Activated CD4-positive, alpha-beta memory T cell treated with anti-CD3 and anti-CD28 coated beads, Interleukin-2, amount 10 ng/mL, durations not matched to agents 7 days and 5 days (primary cell): ENCODE measurements around the gene CACNA1C. TPM values are rescaled to one million over a fixed set of nuclear protein-coding genes. Genes with fewer than 3 reads are reported as not detected.

Source experiments
- CTCF ChIA-PET: fragments of 350-600 bp; sonication (Branson Sonifier 250); formaldehyde crosslinking; loops from one replicate; lab custom pipeline; 2021; ENCODE audit warnings: antibody characterized with exemption, inconsistent platforms; lab: Charles Lee
- POLR2A ChIA-PET: fragments of 350-600 bp; sonication (Branson Sonifier 250); formaldehyde crosslinking; loops from one replicate; lab custom pipeline; 2021; ENCODE audit warnings: antibody characterized with exemption; lab: Charles Lee
- DNase-seq: peaks from one replicate; pipeline ENCODE4 v3.0.0-alpha.2; 2020
- H3K27ac Mint-ChIP-seq: one replicate; pipeline ENCODE4 v1.8.0; 2021; ENCODE audit warnings: mild to moderate bottlenecking, mixed read lengths
- H3K27me3 Mint-ChIP-seq: one replicate; pipeline ENCODE4 v1.8.0; 2021; ENCODE audit warnings: mixed read lengths
- H3K36me3 Mint-ChIP-seq: one replicate; pipeline ENCODE4 v1.8.0; 2021; ENCODE audit warnings: low read depth, mixed read lengths
- H3K4me1 Mint-ChIP-seq: one replicate; pipeline ENCODE4 v1.8.0; 2021; ENCODE audit warnings: mixed read lengths
- H3K4me3 Mint-ChIP-seq: one replicate; pipeline ENCODE4 v1.8.0; 2021; ENCODE audit warnings: mild to moderate bottlenecking, mixed read lengths
- H3K9me3 Mint-ChIP-seq: one replicate; pipeline ENCODE4 v1.8.0; 2021; ENCODE audit warnings: mixed read lengths
- total RNA-seq, 2 experiments: library from RNA; stranded (reverse); gene quantifications; one replicate each; pipeline ENCODE4 v1.2.3, GENCODE V29; 2021

CACNA1C gene
- total RNA-seq, 2 experiments from 2014 or later = 0.30 TPM

DNA sequence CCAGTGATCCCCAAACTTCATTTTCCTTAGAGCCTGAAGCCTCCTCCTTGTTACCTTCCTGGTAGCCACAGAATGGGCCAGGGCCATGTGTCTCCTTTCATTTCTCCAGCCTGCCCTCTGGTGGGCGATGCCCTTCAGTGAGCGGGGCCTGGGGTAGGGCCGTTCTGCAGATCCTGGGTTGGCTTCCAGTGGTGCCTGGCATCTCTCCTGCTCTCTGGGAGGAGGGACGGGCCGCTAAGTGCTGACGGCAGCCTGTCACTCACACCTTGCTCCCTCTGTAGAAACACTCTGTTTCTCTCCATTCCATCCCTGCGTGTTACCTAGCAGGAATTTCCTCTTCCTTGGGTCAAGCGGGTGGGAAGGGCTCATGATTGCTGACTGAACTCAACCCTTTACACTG, 232.1 kb downstream of the CACNA1C start:
- no peaks in the 10 kb centered on the region for H3K9me3 Mint-ChIP-seq
- ChIA-PET POLR2A (no interaction called here), CTCF (interaction anchor here (1.5 kb wide), 1 partner anchor 9 kb away, joined by 4 read pairs; no protein-coding TSS in a partner anchor)
- DNase-seq = peak; percentile 25
- no peak overlapping the region for H3K27ac Mint-ChIP-seq
- no peaks in the 10 kb centered on the region for H3K36me3 Mint-ChIP-seq
- H3K4me3 Mint-ChIP-seq = no peak overlapping the region
- peaks cover 19% of the 10 kb centered on the region for H3K27me3 Mint-ChIP-seq
- no peaks in the 10 kb centered on the region for H3K4me1 Mint-ChIP-seq

DNA sequence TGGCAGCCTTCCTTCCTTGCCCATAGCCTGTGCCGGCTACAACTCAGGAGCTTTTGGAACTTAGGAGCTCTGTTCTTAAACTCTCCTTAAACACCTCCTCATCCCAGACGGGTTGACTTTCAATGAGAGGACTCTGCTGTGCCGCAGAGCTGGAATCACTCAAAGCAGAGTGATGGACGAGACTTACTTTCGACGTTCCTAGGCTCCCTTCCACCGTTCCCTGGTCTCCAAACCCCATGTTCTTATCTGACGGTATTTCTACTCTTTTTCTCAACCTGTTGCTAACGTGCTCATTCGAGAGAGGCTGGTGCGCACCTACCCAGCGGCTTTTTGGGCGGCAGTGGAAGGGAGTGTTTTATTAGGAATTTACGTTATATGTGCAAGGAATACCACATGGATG, 232.7 kb downstream of the CACNA1C start:
- no peak overlapping the region for H3K27ac Mint-ChIP-seq
- no peaks in the 10 kb centered on the region for H3K36me3 Mint-ChIP-seq
- POLR2A ChIA-PET = no interaction called here

DNA sequence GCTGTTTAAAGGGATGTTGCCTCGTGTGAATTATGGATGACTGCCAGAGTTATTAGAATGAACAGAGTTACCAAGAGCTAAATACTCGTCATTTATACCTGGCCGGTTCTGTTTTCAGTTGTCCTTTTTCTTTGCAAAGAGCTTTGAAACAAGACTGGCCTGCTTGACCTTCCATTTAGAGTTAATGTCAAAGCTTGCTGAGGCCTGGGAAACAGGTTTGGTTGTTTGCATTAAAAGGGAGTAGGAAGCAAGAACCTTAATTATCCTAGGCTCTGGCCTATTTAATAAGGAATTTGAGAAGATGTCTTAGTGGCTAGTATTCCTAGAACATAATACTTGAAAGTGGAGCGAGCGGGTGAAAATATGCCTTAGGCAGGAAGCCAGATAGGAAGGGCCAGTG, 233.3 kb downstream of the CACNA1C start:
- DNase-seq = no peak
- Mint-ChIP-seq H3K4me1 (no peaks in the 10 kb centered on the region), H3K36me3 (no peaks in the 10 kb centered on the region), H3K9me3 (no peaks in the 10 kb centered on the region), H3K27me3 (peaks cover 19% of the 10 kb centered on the region), H3K4me3 (no peak overlapping the region), H3K27ac (no peak overlapping the region)
- CTCF ChIA-PET = no interaction called here
- POLR2A ChIA-PET = no interaction called here

More for the DNA sequence above, 232.7 kb downstream of the CACNA1C start:
- Mint-ChIP-seq H3K27me3 (peaks cover 19% of the 10 kb centered on the region), H3K4me3 (no peak overlapping the region), H3K4me1 (no peaks in the 10 kb centered on the region), H3K9me3 (no peaks in the 10 kb centered on the region)
- DNase-seq = no peak
- CTCF ChIA-PET = interaction anchor here (1.5 kb wide), 1 partner anchor 8 kb away, joined by 4 read pairs; no protein-coding TSS in a partner anchor

DNA sequence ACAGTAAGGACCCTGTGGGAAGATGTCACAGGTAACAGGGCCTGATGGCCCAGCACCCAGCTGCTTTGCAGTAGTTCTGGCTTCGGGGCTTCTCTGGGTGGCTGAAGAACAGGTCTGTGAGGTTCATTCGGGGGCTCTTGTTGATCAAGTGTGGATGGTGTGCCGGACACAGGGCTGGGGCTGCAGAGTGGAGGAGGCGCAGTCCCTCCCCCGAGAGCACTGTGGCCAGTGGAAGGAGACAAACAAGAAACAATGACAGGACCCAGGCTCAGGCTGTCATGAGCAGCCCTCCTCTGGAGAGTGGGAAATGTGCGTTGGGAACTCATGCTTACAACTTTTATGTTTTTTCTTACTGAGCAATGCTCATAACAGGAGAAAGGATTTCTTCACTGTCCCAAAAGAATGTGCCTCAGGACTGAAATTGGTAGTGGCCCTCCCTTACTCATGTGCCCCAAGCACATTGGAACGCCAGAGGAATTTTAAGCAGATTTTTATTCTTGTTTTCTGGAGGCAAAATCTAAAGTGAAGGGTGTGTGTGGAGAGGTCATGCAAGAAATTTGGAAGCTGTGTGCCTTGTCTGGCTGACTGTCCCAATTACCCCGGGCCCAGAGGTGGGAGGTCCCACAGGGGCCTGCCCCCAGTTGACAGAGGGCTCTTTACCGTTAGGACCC, 233.8 kb downstream of the CACNA1C start:
- Mint-ChIP-seq H3K27me3 (peaks cover 18% of the 10 kb centered on the region), H3K4me3 (no peak overlapping the region), H3K36me3 (no peaks in the 10 kb centered on the region), H3K27ac (no peak overlapping the region), H3K4me1 (no peaks in the 10 kb centered on the region), H3K9me3 (no peaks in the 10 kb centered on the region)
- POLR2A ChIA-PET = no interaction called here
- no peak for DNase-seq
- CTCF ChIA-PET = no interaction called here

DNA sequence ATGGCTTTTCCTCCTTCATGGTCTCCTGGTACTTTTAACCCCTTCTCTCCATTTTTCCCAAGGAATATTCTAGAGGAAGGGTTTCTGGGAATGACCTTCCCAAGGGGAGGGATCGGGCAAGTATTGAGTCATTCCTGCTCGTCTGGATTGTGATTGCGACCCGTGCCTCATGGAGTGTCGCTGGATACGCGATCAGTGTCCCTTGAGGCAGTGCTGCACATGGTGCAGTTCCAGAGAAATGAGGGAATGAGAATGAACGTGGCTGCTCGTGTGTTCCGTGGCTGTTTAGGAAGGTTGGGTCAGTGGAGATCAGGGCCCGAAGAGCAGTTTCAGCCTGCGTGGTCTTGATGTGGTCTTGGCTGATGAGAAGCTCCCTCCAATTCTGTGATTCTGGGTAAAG, 234.4 kb downstream of the CACNA1C start:
- H3K27me3 Mint-ChIP-seq = peaks cover 18% of the 10 kb centered on the region
- no peaks in the 10 kb centered on the region for H3K4me1 Mint-ChIP-seq
- CTCF ChIA-PET = no interaction called here
- no peaks in the 10 kb centered on the region for H3K36me3 Mint-ChIP-seq
- H3K9me3 Mint-ChIP-seq = no peaks in the 10 kb centered on the region
- POLR2A ChIA-PET = no interaction called here
- H3K4me3 Mint-ChIP-seq = no peak overlapping the region
- DNase-seq = no peak
- no peak overlapping the region for H3K27ac Mint-ChIP-seq

DNA sequence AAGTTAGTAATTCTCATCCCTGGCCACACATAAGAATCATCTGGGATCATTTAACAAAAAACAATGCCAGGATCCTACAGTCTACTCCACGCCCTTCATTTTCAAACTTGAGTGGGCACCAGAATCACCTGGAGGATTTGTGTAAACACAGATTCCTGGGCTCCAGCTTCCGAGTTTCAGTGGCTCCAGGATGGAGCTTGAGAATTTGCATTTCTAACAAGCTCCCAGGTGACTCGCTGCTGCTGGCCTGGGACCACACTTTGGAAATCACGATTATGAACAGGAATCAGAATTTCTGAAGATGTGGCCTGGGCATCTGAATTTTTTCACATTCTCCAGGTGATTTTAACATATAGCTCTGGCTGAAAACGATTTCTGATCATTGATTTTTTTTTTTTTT, 234.8 kb downstream of the CACNA1C start:
- CTCF ChIA-PET = no interaction called here
- H3K27ac Mint-ChIP-seq = no peak overlapping the region
- H3K27me3 Mint-ChIP-seq = peaks cover 18% of the 10 kb centered on the region
- H3K36me3 Mint-ChIP-seq = no peaks in the 10 kb centered on the region
- POLR2A ChIA-PET = no interaction called here
- H3K4me3 Mint-ChIP-seq = no peak overlapping the region
- DNase-seq = no peak
- H3K4me1 Mint-ChIP-seq = no peaks in the 10 kb centered on the region
- no peaks in the 10 kb centered on the region for H3K9me3 Mint-ChIP-seq

DNA sequence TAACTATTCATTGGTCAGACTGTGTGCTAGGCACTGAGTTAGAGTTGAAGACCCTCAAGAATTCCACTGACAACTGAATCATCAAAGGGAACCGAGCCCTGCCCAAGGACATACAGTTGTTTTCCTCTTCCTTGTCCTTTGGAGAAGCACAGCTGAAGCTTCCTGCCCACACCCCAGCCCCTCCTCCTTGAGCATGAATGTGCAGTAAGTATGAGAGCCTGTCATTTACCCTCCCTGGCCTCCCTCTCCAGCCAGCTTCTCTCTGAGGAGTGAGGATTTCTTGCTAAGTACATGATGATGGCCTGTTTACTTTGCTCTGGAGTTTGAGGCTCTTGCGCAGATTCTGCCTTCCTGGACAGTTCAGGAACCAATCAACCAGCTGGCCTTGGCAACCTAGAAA, 235.2 kb downstream of the CACNA1C start:
- Mint-ChIP-seq H3K4me1 (no peaks in the 10 kb centered on the region), H3K27me3 (peaks cover 16% of the 10 kb centered on the region)
- POLR2A ChIA-PET = no interaction called here

DNA sequence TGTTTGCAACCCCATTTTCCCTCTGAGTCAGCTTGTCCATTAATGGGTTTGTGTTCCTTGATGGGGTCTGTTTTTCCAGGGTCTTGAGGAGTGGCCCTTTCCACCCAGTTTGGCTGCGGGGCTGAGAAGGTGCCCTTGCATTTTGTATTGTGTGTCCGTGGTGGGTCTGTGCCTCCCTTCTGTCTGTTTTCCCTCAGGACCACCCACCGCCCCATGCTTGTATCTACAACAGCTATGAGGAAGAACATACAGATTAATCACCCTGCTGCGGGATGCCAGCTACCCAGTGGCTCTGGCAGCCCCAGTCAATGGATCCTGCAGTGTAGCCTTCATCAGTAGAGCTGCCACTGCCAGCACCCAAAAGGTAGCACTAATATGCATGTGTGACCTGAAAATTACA, 235.7 kb downstream of the CACNA1C start:
- Mint-ChIP-seq H3K27ac (no peak overlapping the region), H3K4me3 (no peak overlapping the region), H3K9me3 (no peaks in the 10 kb centered on the region), H3K4me1 (no peaks in the 10 kb centered on the region), H3K27me3 (peaks cover 14% of the 10 kb centered on the region), H3K36me3 (no peaks in the 10 kb centered on the region)
- DNase-seq = no peak
- CTCF ChIA-PET = no interaction called here
- POLR2A ChIA-PET = no interaction called here

More for the DNA sequence above, 235.2 kb downstream of the CACNA1C start:
- H3K27ac Mint-ChIP-seq = no peak overlapping the region
- no peaks in the 10 kb centered on the region for H3K36me3 Mint-ChIP-seq
- CTCF ChIA-PET = no interaction called here
- no peak for DNase-seq
- H3K4me3 Mint-ChIP-seq = no peak overlapping the region
- H3K9me3 Mint-ChIP-seq = no peaks in the 10 kb centered on the region

DNA sequence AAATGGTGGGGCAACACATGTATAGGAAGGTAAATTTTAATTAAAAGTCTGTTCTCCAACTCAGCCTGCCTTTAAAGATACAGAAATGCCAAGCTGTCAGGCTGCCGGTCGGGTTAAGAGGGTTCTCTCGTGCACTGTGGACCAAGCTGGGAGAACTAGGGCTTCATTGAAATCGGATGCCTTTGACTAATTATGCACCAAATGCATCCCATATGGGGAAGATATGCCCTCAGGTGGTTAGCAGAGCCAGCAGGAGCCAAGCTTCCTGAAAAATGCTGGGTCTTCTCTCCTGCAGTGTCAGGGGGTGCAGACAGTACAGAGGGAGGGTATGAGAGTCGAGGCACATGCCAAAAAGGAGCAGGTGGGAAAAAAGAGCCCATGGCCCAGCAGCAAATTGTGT, 236.1 kb downstream of the CACNA1C start:
- POLR2A ChIA-PET = no interaction called here
- no peak for DNase-seq
- no peak overlapping the region for H3K4me3 Mint-ChIP-seq
- H3K36me3 Mint-ChIP-seq = no peaks in the 10 kb centered on the region
- H3K27ac Mint-ChIP-seq = no peak overlapping the region
- H3K9me3 Mint-ChIP-seq = no peaks in the 10 kb centered on the region
- CTCF ChIA-PET = no interaction called here
- no peaks in the 10 kb centered on the region for H3K4me1 Mint-ChIP-seq
- peaks cover 11% of the 10 kb centered on the region for H3K27me3 Mint-ChIP-seq

DNA sequence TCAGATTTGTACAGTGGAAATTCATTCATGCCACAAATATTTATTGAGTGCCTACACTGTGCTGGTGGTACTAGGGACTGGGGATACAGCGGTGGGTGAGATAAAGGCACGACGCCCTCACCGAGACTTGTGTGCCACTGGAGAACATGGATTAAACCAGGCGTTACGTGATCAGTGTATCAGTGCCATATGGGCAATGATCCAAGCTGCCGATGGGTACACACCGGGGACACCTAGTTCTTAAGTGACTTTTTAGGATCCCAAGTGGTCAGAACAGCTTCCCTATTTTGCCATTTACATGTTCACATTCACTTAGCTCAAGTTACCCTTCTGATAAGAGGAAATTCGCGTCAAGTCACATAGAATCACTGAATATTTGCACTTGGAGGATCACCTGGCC, 236.7 kb downstream of the CACNA1C start:
- no peaks in the 10 kb centered on the region for H3K36me3 Mint-ChIP-seq
- H3K27ac Mint-ChIP-seq = no peak overlapping the region
- POLR2A ChIA-PET = no interaction called here

DNA sequence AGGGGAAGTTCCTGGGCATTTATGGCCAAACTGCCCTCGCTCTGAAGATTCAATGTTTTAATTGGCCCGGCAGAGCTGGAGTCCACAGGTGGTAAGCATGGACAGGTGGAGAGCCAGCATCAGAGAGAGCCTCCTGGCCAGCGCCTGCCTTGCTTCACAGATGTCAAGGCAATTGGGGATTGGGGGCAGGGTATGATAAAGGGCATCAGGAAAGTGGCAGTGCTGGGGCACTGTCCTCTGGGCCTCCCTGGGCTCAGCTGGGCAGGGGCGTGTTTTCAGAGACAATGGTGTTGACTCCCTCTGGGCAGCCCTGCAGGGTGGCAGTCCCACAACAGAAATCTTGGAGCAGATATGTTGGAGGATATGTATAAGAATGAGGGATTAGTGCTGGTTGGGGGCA, 237.3 kb downstream of the CACNA1C start:
- no peaks in the 10 kb centered on the region for H3K36me3 Mint-ChIP-seq

More for the DNA sequence above, 236.7 kb downstream of the CACNA1C start:
- Mint-ChIP-seq H3K27me3 (peaks cover 9% of the 10 kb centered on the region), H3K4me3 (no peak overlapping the region), H3K4me1 (no peaks in the 10 kb centered on the region), H3K9me3 (no peaks in the 10 kb centered on the region)
- CTCF ChIA-PET = no interaction called here
- DNase-seq = no peak

DNA sequence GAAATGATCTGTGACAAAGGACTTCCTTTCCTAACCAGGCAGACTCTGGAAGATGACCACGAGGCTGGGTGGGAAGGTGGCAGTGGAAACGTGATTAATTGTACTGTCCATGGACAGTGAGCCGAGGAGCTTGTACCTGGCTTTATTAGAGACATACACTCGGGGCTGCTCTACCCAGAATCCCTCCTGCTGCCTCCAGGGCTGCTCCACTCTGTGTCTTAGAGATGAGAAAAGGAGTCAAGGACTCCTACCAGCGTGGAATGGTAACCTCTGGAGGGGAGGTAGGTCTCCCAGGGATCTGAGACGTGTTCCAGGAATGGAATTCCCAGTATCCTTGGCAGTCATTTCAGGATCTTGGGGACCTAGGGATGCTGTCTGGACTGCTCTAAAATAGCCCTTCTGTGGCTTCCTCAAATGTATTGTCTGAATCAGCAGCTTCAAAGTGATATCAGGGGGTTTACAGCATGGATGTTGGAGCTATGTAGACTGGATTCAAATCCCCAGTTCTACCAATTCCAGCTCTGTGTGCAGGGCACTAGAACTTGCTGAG, 237.8 kb downstream of the CACNA1C start:
- CTCF ChIA-PET = interaction anchor here (0.6 to 1.6 kb wide), 7 partner anchors 8 to 290 kb away, joined by 3 to 7 read pairs (median 3); no protein-coding TSS in a partner anchor

More for the DNA sequence above, 237.3 kb downstream of the CACNA1C start:
- no peak for DNase-seq
- ChIA-PET CTCF (interaction anchor here (1.0 to 1.2 kb wide), 3 partner anchors 10 to 108 kb away, joined by 3 to 4 read pairs (median 3); no protein-coding TSS in a partner anchor), POLR2A (no interaction called here)
- no peak overlapping the region for H3K27ac Mint-ChIP-seq
- H3K27me3 Mint-ChIP-seq = peaks cover 4% of the 10 kb centered on the region
- no peaks in the 10 kb centered on the region for H3K9me3 Mint-ChIP-seq
- peaks cover 3% of the 10 kb centered on the region for H3K4me1 Mint-ChIP-seq
- H3K4me3 Mint-ChIP-seq = no peak overlapping the region

DNA sequence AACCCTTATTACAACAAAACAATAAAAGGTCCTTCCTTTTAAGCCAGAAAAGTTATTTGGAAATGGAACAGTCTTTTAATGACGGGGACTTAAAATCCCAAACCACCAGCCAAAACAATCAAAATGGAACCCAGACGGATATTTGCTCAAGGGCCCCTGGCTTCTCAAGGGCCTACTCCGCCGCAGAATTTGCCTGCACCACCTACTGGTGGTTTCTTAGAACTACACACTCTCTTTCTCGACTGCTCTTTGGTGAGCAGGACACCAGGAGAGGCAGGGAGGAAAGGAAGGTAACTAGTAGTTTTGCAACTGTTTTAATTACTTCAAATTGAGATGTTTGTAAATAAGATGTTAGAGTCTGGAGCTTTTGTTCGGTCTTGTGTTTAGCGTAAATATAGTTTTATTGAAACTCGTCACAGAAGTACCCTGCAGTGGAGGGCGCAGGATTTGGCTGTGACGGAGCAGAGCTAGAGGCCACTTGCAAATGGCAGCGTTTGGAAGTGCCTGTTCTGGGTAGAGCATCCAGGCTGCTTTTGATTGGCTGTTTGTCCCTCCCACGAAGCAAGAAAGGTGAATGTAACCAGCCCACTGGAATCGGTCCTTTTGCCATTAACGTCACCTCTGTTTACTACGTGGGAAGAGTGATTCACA, 238.5 kb downstream of the CACNA1C start:
- peak; percentile 43 for DNase-seq
- H3K27me3 Mint-ChIP-seq = peaks cover 4% of the 10 kb centered on the region
- H3K4me3 Mint-ChIP-seq = no peak overlapping the region
- CTCF ChIA-PET = interaction anchor here (0.6 to 1.6 kb wide), 7 partner anchors 9 to 289 kb away, joined by 3 to 7 read pairs (median 3); no protein-coding TSS in a partner anchor
- H3K4me1 Mint-ChIP-seq = peaks cover 3% of the 10 kb centered on the region
- no peak overlapping the region for H3K27ac Mint-ChIP-seq
- no peaks in the 10 kb centered on the region for H3K36me3 Mint-ChIP-seq
- POLR2A ChIA-PET = no interaction called here
- no peaks in the 10 kb centered on the region for H3K9me3 Mint-ChIP-seq

More for the DNA sequence above, 237.8 kb downstream of the CACNA1C start:
- no peak for DNase-seq
- peaks cover 3% of the 10 kb centered on the region for H3K4me1 Mint-ChIP-seq
- POLR2A ChIA-PET = no interaction called here
- H3K4me3 Mint-ChIP-seq = no peak overlapping the region
- H3K9me3 Mint-ChIP-seq = no peaks in the 10 kb centered on the region
- no peak overlapping the region for H3K27ac Mint-ChIP-seq
- peaks cover 2% of the 10 kb centered on the region for H3K27me3 Mint-ChIP-seq
- H3K36me3 Mint-ChIP-seq = no peaks in the 10 kb centered on the region
